ENCODE results near the gene MRPS25. TPM values are rescaled to one million over a fixed set of nuclear protein-coding genes. Genes with fewer than 3 reads are reported as not detected.

MRPS25 gene
- total and polyA plus RNA-seq, 2 donors = 19.8 to 48.4 TPM

DNA sequence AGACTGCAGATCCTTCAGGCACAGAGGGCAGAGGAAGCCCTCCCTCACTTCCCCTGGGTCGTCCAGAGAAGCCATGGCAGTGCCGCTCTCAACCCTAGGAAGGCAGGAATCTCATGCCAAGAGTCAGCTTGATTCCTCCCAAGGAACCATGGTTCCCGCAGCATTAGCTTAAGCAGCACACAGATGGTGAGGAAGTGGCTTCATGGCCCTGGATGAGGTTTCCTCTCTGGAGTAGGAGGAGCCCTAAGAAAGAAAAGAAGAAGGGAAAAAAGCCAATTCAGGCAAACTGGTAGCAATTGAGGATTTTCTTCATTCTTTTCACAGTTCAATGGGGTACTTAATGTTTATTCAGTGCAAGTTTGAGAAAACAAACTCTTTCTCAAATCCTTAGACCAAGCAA lies 30.9 kb upstream of the MRPS25 start:
- H3K4me1 ChIP-seq (ENCODE audit: insufficient read depth) = no peaks in the 10 kb centered on the region
- no peak overlapping the region for H3K27ac ChIP-seq (ENCODE audit: low read depth)
- no peak for DNase-seq (ENCODE audit: extremely low spot score)
- no peak overlapping the region for H3K4me3 ChIP-seq (ENCODE audit: low read depth, low read length)
- H3K36me3 ChIP-seq (ENCODE audit: insufficient read depth) = no peaks in the 10 kb centered on the region
- 86% methylated on average over 3 of the region's 3 CpGs for WGBS

DNA sequence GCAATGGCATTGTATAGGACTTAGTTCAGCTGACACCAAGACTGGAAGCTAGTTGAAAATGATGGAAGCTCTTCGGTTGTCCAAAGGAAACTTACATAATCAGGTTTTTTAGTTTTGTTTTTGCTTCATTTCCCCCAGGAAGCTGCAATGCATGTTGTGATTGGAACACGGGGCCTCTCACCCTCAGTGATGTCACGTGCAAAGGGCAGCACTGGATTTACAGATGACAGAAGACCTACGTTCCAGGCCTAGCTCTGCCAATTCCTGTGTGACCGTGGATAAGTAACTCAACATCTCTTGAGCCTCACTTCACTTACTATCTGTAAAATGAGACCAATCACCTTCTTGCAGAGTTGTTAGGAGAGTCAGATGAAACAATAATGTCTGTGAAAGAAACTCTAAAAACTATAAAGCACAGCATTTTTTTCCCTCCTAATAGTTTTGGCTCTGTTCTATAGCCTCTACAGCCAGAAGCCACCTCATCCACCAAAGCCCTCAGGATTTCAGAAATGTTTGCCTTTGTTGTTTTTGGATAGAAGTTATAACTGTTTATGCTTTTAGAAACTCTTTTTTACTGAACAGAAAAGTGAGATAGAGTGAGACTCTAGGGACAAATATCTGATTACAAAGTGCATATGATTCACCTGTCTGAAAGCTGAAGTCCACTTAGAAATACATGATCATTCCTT lies 29.2 kb upstream of the MRPS25 start:
- no peaks in the 10 kb centered on the region for H3K4me1 ChIP-seq (ENCODE audit: insufficient read depth)
- no peak overlapping the region for H3K4me3 ChIP-seq (ENCODE audit: low read depth, low read length)
- no peak overlapping the region for H3K27ac ChIP-seq (ENCODE audit: low read depth)
- peaks cover 3% of the 10 kb centered on the region for H3K36me3 ChIP-seq (ENCODE audit: insufficient read depth)
- 84% methylated on average over 5 of the region's 5 CpGs for WGBS
- no peak for DNase-seq (ENCODE audit: extremely low spot score)

DNA sequence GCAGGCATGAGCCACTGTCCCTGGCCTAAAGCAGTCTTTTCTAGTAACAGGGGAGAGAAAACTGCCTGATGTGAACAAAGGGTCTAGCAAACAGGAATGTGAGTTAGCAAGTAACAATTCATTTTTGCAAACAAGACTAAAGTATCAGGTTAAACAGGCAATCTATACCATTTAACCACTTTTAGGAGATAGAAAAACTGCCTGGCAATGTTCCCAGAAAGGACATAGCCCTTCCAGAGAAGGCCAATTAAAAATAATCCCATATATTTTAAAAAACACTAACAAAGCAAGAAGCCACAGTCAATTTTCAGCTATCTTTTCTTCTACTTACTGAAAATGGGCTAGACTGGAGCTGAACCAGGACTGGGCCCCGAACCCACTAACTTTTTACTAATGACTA lies 27.6 kb upstream of the MRPS25 start:
- WGBS = 82% methylated on average over 1 of the region's 1 CpG
- peaks cover 3% of the 10 kb centered on the region for H3K36me3 ChIP-seq (ENCODE audit: insufficient read depth)

DNA sequence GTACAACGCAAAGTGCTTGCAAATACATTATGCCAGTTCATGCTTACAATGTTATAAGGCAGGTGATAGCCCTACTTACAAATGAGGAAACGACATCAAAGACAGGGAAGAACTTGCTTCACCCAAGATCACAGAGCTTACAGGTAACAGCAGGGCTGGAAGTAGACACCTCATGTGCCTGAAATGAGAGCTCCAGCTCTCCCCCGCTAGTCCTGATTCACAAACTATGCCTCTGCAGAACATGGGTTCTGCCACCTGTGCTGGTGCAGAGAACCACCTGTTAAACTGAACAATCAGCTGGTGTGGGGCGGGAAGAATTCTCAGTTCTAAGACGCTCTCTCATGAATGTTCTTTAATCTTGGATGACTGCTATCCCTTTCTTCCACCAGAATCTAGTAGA lies 26.5 kb upstream of the MRPS25 start:
- WGBS = 86% methylated on average over 5 of the region's 5 CpGs
- Histone ChIP-seq H3K27ac (ENCODE audit: low read depth) (no peak overlapping the region), H3K36me3 (ENCODE audit: insufficient read depth) (peaks cover 3% of the 10 kb centered on the region), H3K4me1 (ENCODE audit: insufficient read depth) (no peaks in the 10 kb centered on the region), H3K4me3 (ENCODE audit: low read depth, low read length) (no peak overlapping the region)
- no peak for DNase-seq (ENCODE audit: extremely low spot score)

More for the DNA sequence above, 27.6 kb upstream of the MRPS25 start:
- Histone ChIP-seq H3K27ac (ENCODE audit: low read depth) (no peak overlapping the region), H3K4me3 (ENCODE audit: low read depth, low read length) (no peak overlapping the region), H3K4me1 (ENCODE audit: insufficient read depth) (no peaks in the 10 kb centered on the region)
- DNase-seq (ENCODE audit: extremely low spot score) = no peak

DNA sequence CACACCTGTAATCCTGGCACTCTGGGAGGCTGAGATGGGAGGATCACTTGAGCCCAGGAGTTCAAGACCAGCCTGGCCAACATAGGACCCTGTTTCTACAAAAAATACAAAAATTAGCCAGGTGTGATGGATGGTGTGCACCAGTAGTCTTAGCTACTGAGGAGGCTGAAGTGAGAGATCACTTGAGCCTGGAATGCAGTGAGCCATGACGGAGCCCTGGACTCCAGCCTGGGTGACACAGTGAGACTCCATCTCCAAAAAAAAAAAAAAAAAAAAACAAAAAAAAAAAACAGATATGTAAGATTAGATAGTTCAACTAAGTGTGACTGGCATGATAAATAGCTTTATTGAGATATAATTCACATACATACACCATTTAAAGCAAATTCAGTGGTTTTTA lies 24.1 kb upstream of the MRPS25 start:
- DNase-seq (ENCODE audit: extremely low spot score) = no peak
- Histone ChIP-seq H3K27ac (ENCODE audit: low read depth) (no peak overlapping the region), H3K4me3 (ENCODE audit: low read depth, low read length) (no peak overlapping the region), H3K4me1 (ENCODE audit: insufficient read depth) (no peaks in the 10 kb centered on the region), H3K36me3 (ENCODE audit: insufficient read depth) (peaks cover 3% of the 10 kb centered on the region)
- 94% methylated on average over 1 of the region's 1 CpG for WGBS

DNA sequence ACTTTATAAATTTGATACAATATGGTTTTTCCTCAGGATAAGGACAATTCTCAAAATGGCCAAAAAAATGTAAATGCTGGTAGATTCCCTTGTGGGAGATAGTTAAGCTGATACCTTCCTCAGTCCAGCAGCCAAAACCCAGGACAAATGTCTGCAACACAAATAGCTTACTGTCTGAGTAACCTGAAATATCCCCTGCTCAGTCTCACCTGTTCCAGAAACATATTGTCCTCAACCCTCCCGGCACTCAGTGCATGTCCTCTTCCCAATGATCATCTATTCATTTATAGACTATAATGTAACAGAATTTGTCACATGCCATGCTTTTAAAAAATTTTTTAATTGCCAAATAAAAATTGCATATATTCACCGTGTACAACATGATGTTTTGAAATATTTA lies 21.6 kb upstream of the MRPS25 start:
- H3K4me1 ChIP-seq (ENCODE audit: insufficient read depth) = no peaks in the 10 kb centered on the region
- H3K4me3 ChIP-seq (ENCODE audit: low read depth, low read length) = no peak overlapping the region
- no peak for DNase-seq (ENCODE audit: extremely low spot score)
- WGBS = 90% methylated on average over 2 of the region's 2 CpGs
- peaks cover 8% of the 10 kb centered on the region for H3K36me3 ChIP-seq (ENCODE audit: insufficient read depth)
- H3K27ac ChIP-seq (ENCODE audit: low read depth) = no peak overlapping the region

DNA sequence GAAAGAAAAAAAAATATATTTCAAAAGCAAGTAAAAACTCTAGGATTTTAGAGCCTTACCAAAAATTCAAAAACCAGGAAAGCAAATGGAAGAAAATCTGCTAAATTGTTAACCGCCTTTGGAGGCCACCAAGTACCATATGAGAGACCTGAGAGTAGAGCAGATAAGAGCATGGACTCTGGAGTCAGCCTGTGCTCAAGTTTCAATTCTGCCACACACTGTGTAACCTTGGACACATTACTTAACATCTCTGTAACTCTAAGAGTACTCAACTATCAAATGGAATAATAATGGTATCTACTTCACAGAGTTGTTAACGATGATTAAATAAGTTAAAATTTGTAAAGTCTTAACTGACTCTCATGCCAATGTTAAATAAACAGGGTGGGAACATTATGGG lies 21.1 kb upstream of the MRPS25 start:
- Histone ChIP-seq H3K4me3 (ENCODE audit: low read depth, low read length) (no peak overlapping the region), H3K4me1 (ENCODE audit: insufficient read depth) (no peaks in the 10 kb centered on the region), H3K36me3 (ENCODE audit: insufficient read depth) (peaks cover 8% of the 10 kb centered on the region), H3K27ac (ENCODE audit: low read depth) (no peak overlapping the region)
- 97% methylated on average over 2 of the region's 2 CpGs for WGBS
- DNase-seq (ENCODE audit: extremely low spot score) = no peak

DNA sequence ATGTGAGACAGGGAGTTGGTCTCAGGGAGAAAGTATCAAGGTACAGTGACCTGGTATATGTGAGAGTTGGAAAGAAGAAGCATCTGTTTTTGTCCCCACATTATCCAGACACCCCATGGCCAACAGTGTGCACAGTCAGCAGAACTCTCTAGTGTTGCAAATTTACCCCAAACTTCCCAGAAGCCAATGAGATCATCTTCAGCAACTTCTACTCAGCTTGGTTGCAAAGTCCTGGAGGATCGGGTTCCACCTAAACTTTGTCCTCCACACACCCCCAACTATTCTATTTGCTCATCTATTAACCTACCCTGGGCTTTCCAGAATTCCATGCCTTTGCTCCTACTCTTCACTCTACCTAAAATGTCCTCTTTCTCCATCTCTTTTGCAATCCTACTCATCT lies 18.1 kb upstream of the MRPS25 start:
- DNase-seq (ENCODE audit: extremely low spot score) = no peak
- Histone ChIP-seq H3K4me3 (ENCODE audit: low read depth, low read length) (no peak overlapping the region), H3K27ac (ENCODE audit: low read depth) (no peak overlapping the region), H3K4me1 (ENCODE audit: insufficient read depth) (no peaks in the 10 kb centered on the region), H3K36me3 (ENCODE audit: insufficient read depth) (peaks cover 5% of the 10 kb centered on the region)
- WGBS = 91% methylated on average over 1 of the region's 1 CpG

DNA sequence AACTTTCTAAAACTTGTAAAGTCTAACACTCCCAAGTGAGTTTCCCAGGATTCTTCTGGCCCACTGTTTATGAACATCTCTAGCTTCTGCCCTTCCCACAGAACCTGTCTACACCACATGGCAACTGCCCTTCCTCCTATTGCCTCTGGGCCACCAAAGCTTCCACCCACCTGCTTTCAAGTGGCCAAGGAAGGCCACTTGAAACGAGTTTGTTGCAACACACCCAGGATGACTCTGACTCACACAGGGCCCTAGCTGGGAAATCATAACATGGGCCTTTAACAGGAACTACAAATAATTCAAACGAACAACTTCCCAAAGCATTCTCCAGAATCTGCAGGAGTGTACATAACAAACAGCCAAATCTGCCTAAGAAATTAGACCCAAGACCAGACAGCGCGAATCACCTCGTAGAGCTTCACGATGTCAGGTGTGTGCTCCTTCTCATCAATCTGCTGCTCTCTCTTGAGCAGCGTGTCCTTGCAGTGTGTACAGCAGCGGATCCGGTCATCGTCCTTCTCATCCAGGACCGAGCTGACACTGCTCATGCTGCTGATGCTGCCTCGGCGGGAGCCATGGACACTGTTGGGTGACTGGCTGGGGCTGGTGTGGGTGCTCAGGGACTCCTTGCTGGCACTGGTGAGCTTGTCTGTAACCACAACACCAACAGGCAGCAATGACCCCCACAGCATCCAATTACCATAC lies 17.0 kb upstream of the MRPS25 start:
- Histone ChIP-seq H3K4me3 (ENCODE audit: low read depth, low read length) (no peak overlapping the region), H3K4me1 (ENCODE audit: insufficient read depth) (no peaks in the 10 kb centered on the region), H3K27ac (ENCODE audit: low read depth) (no peak overlapping the region), H3K36me3 (ENCODE audit: insufficient read depth) (peaks cover 5% of the 10 kb centered on the region)
- no peak for DNase-seq (ENCODE audit: extremely low spot score)
- 94% methylated on average over 13 of the region's 13 CpGs for WGBS

DNA sequence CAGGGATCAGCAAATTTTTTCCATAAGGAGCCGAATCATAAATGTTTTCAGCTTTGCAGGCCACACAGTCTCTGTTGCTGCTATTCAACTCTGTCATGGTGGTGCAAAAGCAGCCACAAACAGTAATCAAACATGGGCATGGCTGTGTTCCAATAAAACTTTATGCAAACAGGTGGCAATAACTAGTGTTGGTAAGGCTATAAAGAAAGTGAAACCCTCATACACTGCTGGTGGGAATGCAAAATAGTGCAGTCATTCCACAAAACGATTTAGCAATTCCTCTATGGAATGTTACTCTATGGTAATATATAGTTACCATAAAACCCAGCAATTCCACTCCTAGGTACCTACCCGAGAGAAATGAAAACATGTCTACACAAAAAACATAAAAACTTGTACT lies 14.0 kb upstream of the MRPS25 start:
- Histone ChIP-seq H3K27ac (ENCODE audit: low read depth) (no peak overlapping the region), H3K4me3 (ENCODE audit: low read depth, low read length) (no peak overlapping the region), H3K4me1 (ENCODE audit: insufficient read depth) (no peaks in the 10 kb centered on the region), H3K36me3 (ENCODE audit: insufficient read depth) (peaks cover 10% of the 10 kb centered on the region)
- DNase-seq (ENCODE audit: extremely low spot score) = no peak
- 85% methylated on average over 3 of the region's 3 CpGs for WGBS

DNA sequence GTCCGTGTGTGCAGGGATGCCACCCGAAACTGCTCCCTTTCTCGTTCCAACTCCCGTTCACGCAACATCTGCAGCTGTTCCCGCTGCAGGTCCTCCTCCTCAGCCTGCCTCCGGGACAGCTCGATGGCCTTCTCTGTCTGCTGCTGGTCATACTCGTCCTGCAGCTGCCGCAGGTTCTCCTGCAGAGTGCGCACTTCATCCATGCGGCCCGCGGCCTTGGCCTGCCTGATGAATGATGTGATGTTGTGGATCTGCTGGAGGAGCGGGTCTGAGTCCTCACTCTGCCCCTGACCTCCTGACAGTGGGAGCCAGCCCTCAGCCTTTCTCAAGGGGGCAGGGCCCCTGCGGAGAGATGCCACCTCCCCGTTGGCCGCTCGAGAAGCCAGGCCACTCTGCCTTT lies 9.4 kb upstream of the MRPS25 start:
- WGBS = 93% methylated on average over 19 of the region's 19 CpGs

DNA sequence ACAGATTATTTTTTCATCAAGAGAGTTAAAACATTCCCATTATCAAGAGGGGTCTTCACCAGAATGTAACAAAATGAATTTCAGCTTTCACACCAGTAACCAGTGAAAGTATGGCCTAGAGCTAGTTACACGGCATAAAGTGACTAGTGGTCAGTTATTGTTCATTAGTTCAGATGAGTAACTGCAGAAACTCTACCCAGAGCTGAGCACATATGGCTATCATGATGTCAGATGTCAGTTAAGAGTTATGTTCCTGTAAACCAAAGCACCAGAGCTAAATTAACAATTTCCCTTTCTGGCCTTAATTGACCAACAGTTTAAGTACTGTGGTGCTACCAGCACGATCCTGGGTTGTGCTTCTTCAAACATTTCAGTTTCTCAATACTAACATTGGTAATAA lies 6.6 kb upstream of the MRPS25 start:
- no peak overlapping the region for H3K27ac ChIP-seq (ENCODE audit: low read depth)
- no peak overlapping the region for H3K4me3 ChIP-seq (ENCODE audit: low read depth, low read length)
- 89% methylated on average over 2 of the region's 2 CpGs for WGBS
- peaks cover 5% of the 10 kb centered on the region for H3K36me3 ChIP-seq (ENCODE audit: insufficient read depth)
- DNase-seq (ENCODE audit: extremely low spot score) = no peak
- H3K4me1 ChIP-seq (ENCODE audit: insufficient read depth) = no peaks in the 10 kb centered on the region

More for the DNA sequence above, 9.4 kb upstream of the MRPS25 start:
- Histone ChIP-seq H3K4me1 (ENCODE audit: insufficient read depth) (no peaks in the 10 kb centered on the region), H3K27ac (ENCODE audit: low read depth) (no peak overlapping the region), H3K4me3 (ENCODE audit: low read depth, low read length) (no peak overlapping the region), H3K36me3 (ENCODE audit: insufficient read depth) (peaks cover 5% of the 10 kb centered on the region)
- DNase-seq (ENCODE audit: extremely low spot score) = no peak

DNA sequence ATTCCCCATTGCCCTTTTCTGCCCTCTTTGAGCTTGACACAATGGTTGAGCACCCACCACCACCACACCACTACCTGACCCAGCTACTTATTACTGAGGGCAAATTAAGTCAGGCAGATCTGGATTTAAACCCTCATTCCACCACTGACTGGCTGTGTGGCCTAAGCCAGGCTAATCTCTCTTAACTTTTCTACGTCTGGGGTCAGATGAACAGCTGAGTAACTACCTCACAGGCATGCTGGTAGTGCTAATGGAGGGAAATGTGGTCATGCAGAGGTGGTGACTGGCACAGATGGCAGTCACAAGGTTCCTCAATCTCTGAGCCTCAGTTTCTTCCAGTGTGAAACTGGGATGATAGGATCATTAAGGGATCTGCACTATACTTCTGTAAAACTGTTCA lies 4.3 kb upstream of the MRPS25 start:
- WGBS = 80% methylated on average over 1 of the region's 1 CpG
- H3K27ac ChIP-seq (ENCODE audit: low read depth) = no peak overlapping the region
- no peak for DNase-seq (ENCODE audit: extremely low spot score)

DNA sequence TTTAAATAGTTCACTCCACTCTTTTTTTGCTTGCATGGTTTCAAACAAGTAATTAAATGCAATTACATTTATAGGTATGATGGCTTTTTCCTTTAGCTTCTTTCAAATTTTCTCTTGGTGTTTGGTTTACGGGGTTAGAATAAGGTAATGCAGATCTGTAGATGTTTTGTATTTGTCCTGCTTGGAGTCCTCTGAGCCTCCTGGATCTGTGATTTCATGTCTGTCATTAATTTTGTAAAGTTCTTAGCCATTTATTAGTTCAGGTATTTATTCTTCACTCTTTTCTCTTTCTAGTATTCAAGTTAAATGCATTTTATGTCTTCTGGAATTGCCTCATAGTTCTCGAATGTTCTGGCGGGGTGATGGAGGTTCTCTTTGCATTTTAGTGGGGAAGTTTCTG lies 1.4 kb upstream of the MRPS25 start:
- Histone ChIP-seq H3K27ac (ENCODE audit: low read depth) (no peak overlapping the region), H3K4me1 (ENCODE audit: insufficient read depth) (peaks cover 2% of the 10 kb centered on the region), H3K36me3 (ENCODE audit: insufficient read depth) (no peaks in the 10 kb centered on the region), H3K4me3 (ENCODE audit: low read depth, low read length) (no peak overlapping the region)
- DNase-seq (ENCODE audit: extremely low spot score) = no peak
- 96% methylated on average over 3 of the region's 3 CpGs for WGBS

More for the DNA sequence above, 4.3 kb upstream of the MRPS25 start:
- Histone ChIP-seq H3K36me3 (ENCODE audit: insufficient read depth) (peaks cover under 1% of the 10 kb centered on the region), H3K4me3 (ENCODE audit: low read depth, low read length) (no peak overlapping the region), H3K4me1 (ENCODE audit: insufficient read depth) (no peaks in the 10 kb centered on the region)
